Progenitor cell of endocrine pancreas (in vitro differentiated cells): Measurements from ENCODE around the gene WIPF2. TPM values are rescaled to one million over a fixed set of nuclear protein-coding genes. Genes with fewer than 3 reads are reported as not detected.
"Not testable (repeated sequence)": the region's sequence is repeated elsewhere in the genome, so short reads cannot be mapped to it uniquely, and the experiment has no call there.

ENCODE experiments used
- DNase-seq: peaks from one replicate; pipeline ENCODE4 v3.0.0; 2021; ENCODE audit warnings: low spot score; ENCODE audit not compliant: unreplicated experiment
- H3K27ac Mint-ChIP-seq: 2 replicates; pipeline ENCODE4 v1.8.0; 2021; ENCODE audit warnings: mild to moderate bottlenecking, moderate library complexity, mixed read lengths
- H3K27me3 Mint-ChIP-seq: 2 replicates; pipeline ENCODE4 v1.8.0; 2021; ENCODE audit warnings: mixed read lengths
- H3K36me3 Mint-ChIP-seq: 2 replicates; pipeline ENCODE4 v1.8.0; 2022; ENCODE audit warnings: mixed read lengths; ENCODE audit not compliant: insufficient read depth
- H3K4me1 Mint-ChIP-seq: 2 replicates; pipeline ENCODE4 v1.8.0; 2021; ENCODE audit warnings: low read depth, mixed read lengths
- H3K4me3 Mint-ChIP-seq: 2 replicates; pipeline ENCODE4 v1.8.0; 2021; ENCODE audit warnings: low read depth, mild to moderate bottlenecking, moderate library complexity, mixed read lengths
- H3K9me3 Mint-ChIP-seq: 2 replicates; pipeline ENCODE4 v1.8.0; 2021; ENCODE audit warnings: low read depth, mixed read lengths
- total RNA-seq: library from RNA; stranded (reverse); gene quantifications from 2 replicates; pipeline ENCODE4 v1.2.1, GENCODE V29; 2021
- TF ChIP-seq, protein P1 (sequence below): fragments of 200-600 bp; sonication (generic); IDR thresholded peaks from one replicate; pipeline ENCODE4 v1.5.0; 2021; ENCODE audit warnings: antibody characterized with exemption, mild to moderate bottlenecking; ENCODE audit not compliant: unreplicated experiment

WIPF2 gene
- total RNA-seq, 1 donor from 2014 or later = 38.2 TPM

DNA sequence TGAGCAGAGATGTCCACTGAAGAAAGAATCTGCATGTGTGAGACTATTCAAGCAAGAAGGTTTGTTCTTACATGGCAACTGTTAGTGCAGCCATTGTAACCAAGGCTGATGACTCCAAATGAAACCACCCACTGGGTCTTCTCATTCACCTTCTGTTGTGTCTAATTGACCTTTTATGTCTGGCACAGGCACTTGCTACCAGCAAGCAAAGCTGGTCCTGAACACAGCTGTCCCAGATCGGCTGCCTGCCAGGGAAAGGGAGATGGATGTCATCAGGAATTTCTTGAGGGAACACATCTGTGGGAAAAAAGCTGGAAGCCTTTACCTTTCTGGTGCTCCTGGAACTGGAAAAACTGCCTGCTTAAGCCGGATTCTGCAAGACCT lies 72.2 kb downstream of the WIPF2 start:
- Mint-ChIP-seq H3K4me3 (no peak overlapping the region), H3K27me3 (no peaks in the 10 kb centered on the region), H3K27ac (no peak overlapping the region), H3K36me3 (peaks cover 11% of the 10 kb centered on the region), H3K9me3 (no peaks in the 10 kb centered on the region), H3K4me1 (peaks cover 19% of the 10 kb centered on the region)
- TF ChIP-seq, protein P1, sequence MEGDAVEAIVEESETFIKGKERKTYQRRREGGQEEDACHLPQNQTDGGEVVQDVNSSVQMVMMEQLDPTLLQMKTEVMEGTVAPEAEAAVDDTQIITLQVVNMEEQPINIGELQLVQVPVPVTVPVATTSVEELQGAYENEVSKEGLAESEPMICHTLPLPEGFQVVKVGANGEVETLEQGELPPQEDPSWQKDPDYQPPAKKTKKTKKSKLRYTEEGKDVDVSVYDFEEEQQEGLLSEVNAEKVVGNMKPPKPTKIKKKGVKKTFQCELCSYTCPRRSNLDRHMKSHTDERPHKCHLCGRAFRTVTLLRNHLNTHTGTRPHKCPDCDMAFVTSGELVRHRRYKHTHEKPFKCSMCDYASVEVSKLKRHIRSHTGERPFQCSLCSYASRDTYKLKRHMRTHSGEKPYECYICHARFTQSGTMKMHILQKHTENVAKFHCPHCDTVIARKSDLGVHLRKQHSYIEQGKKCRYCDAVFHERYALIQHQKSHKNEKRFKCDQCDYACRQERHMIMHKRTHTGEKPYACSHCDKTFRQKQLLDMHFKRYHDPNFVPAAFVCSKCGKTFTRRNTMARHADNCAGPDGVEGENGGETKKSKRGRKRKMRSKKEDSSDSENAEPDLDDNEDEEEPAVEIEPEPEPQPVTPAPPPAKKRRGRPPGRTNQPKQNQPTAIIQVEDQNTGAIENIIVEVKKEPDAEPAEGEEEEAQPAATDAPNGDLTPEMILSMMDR = no peak
- no peak for DNase-seq

DNA sequence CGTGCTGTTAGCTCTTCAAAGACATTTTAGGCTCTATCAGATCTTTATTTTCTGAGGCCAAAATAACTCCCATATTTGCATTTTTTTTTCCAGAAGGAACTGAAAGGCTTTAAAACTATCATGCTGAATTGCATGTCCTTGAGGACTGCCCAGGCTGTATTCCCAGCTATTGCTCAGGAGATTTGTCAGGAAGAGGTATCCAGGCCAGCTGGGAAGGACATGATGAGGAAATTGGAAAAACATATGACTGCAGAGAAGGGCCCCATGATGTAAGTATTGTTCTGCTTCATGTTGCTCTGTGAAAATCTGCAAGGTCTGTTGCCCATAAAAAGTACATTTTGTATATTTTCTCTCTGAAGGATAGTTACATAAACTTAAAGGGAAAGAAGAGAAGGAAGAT lies 74.3 kb downstream of the WIPF2 start:
- DNase-seq = no peak
- Mint-ChIP-seq H3K27ac (no peak overlapping the region), H3K4me3 (no peak overlapping the region), H3K27me3 (no peaks in the 10 kb centered on the region), H3K36me3 (peaks cover 13% of the 10 kb centered on the region), H3K4me1 (peaks cover 4% of the 10 kb centered on the region), H3K9me3 (no peaks in the 10 kb centered on the region)
- TF ChIP-seq, protein P1 = no peak

DNA sequence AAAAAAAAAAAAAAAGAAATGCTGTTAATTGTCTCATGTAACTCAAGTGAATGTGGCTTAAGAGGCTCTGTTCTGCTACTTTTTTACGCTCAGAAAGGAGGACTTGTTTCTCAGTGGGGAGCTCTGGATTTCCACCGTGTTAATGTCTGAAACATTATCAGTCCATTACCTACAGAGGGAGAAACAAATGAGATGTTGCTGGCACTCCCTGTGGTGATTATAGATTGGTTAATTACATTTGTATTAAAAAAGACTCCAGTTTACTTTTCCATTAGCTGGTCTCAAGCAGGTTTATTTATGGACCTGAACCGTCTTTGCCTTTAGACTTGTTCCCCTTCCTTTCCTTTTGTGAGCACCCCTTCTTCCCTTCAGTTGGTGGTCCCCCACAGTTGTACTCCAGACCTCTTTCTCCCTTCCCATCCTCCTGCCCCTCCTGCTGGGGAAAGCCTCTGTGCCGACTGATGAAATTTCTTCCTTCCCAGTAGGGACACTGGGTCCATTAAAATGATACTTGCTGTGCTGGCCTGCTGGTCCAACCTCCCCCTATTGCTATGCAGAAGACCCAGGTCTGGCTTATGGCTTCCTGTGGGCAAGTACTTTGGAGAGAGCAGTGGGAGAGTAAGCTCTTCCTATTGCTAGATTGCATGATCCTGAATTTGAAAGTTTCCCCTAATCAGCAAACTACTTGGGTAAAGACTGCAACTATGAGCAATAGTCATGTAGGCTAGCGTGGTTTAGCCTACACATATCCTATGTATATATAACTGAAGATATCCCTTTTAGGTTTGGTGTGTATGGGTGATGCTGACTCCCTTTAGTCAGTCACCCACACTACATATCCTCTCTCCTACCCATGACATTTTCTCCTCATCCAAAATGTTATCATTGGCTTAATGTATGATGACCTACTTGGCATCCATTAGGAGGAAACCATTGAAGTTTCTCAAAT lies 76.7 kb downstream of the WIPF2 start:
- Mint-ChIP-seq H3K4me3 (no peak overlapping the region), H3K27ac (no peak overlapping the region), H3K36me3 (peaks cover 12% of the 10 kb centered on the region), H3K27me3 (no peaks in the 10 kb centered on the region), H3K9me3 (no peaks in the 10 kb centered on the region), H3K4me1 (no peaks in the 10 kb centered on the region)
- TF ChIP-seq, protein P1 = no peak
- no peak for DNase-seq

DNA sequence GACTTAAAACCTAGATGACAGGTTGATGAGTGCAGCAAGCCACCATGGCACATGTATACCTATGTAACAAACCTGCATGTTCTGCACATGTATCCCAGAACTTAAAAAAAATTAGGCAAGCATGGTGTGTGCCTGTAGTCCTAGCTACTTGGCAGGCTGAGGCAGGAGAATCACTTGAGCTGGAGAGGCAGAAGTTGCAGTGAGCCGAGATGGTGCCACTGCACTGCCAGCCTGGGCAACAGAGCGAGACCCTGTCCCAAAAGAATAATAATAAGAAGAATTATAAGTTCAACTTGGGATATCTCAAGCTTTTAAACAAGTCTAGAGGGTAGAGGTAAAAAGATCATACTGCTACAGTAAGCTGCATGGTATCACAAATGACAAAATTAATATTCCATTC lies 78.4 kb downstream of the WIPF2 start:
- H3K4me3 Mint-ChIP-seq = no peak overlapping the region
- TF ChIP-seq, protein P1 = no peak
- DNase-seq = no peak
- H3K4me1 Mint-ChIP-seq = no peaks in the 10 kb centered on the region
- H3K27me3 Mint-ChIP-seq = no peaks in the 10 kb centered on the region
- no peaks in the 10 kb centered on the region for H3K9me3 Mint-ChIP-seq
- H3K36me3 Mint-ChIP-seq = peaks cover 13% of the 10 kb centered on the region
- H3K27ac Mint-ChIP-seq = no peak overlapping the region

DNA sequence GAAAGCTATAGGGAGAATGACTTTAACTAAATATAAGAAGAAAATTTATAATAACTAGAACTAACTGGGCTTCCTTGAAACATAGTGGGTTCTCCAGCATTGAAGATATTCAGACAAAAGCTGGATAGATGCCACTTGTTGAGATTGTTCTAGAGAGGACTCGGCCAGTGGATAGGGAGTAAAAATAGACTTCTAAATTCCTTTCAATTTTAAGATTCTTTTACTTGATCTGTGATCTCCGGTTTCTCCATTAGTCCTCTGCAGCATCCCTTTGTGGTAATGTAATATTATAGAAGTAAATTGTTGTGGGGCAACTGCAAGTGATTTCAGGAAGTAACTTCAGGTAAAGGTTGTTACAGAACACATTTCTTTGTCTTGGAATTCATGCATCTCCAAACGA lies 79.6 kb downstream of the WIPF2 start:
- DNase-seq = no peak
- Mint-ChIP-seq H3K9me3 (no peaks in the 10 kb centered on the region), H3K27me3 (no peaks in the 10 kb centered on the region), H3K4me3 (no peak overlapping the region), H3K36me3 (peaks cover 10% of the 10 kb centered on the region), H3K27ac (no peak overlapping the region), H3K4me1 (peaks cover 6% of the 10 kb centered on the region)
- TF ChIP-seq, protein P1 = no peak

DNA sequence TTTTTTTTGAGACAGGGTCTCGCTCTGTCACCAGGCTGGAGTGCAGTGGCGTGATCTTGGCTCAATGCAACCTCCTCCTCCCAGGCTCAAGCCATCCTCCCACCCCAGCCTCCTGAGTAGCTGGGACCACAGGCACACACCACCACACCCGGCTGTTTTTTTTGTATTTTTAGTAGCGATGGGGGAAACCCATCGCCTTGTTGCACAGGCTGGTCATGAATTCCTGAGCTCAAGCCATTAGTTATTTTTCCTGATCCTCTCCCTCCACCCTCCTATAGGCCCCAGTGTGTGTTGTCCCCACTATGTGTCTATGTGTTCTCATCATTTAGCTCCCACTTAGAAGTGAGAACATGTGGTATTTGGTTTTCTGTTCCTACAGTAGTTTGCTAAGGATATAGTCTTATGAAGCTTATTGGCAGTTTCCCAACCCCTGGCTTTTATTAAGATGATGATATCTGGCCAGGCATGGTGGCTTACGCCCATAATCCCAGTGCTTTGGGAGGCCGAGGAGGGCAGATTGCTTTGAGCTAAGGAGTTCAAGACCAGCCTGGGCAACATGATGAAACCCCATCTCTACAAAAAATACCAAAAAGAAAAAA lies 80.2 kb downstream of the WIPF2 start:
- peaks cover 10% of the 10 kb centered on the region for H3K36me3 Mint-ChIP-seq
- not testable (repeated sequence) for H3K4me3 Mint-ChIP-seq, DNase-seq, H3K27ac Mint-ChIP-seq, H3K4me1 Mint-ChIP-seq, H3K27me3 Mint-ChIP-seq, H3K9me3 Mint-ChIP-seq
